IMR-90 (cell line): ENCODE results near the gene FERMT3. TPM values are rescaled to one million over a fixed set of nuclear protein-coding genes. Genes with fewer than 3 reads are reported as not detected.

Experiments used
- ATAC-seq: fragments of 200-7000 bp; cut with Tn5 transposase; 2 replicates; pipeline ENCODE4 v1.9.1; 2020; ENCODE audit warnings: low read depth, mild to moderate bottlenecking, moderate library complexity
- BruUV-seq: library from RNA; stranded (reverse); fragments of 400-500 nt; replicated peaks from 2 replicates; lab custom pipeline; 2021; lab: Mats Ljungman, UMichigan
- CTCF ChIA-PET: fragments of 300-600 bp; formaldehyde crosslinking; extraction: SDS; loops from one replicate; lab custom pipeline; 2021; ENCODE audit warnings: antibody characterized with exemption; lab: Yijun Ruan, JAX
- POLR2A ChIA-PET: fragments of 300-600 bp; sonication (Branson Sonifier 250); formaldehyde crosslinking; loops from one replicate; lab custom pipeline; 2022; ENCODE audit warnings: antibody characterized with exemption; ENCODE audit not compliant: unreplicated experiment; lab: Charles Lee
- DNase-seq: peaks from one replicate; pipeline ENCODE4 v3.0.0; 2013
- H2AFZ ChIP-seq: replicated peaks from 2 replicates; pipeline ENCODE3; 2013; ENCODE audit warnings: low read length, mild to moderate bottlenecking; ENCODE audit not compliant: poor library complexity
- H2AK5ac ChIP-seq: 2 replicates; pipeline ENCODE4 v1.6.1; 2013; ENCODE audit warnings: low read depth, low read length, inconsistent platforms
- H2AK9ac ChIP-seq: replicated peaks from 2 replicates; pipeline ENCODE3; 2013; ENCODE audit warnings: mild to moderate bottlenecking, low read depth, low read length, moderate library complexity; ENCODE audit not compliant: poor library complexity
- H2BK120ac ChIP-seq: 2 replicates; pipeline ENCODE4 v1.6.1; 2013; ENCODE audit warnings: low read depth, low read length, inconsistent platforms
- H2BK15ac ChIP-seq: 3 replicates; pipeline ENCODE4 v1.6.1; 2013; ENCODE audit warnings: low read depth, low read length, inconsistent platforms
- H2BK20ac ChIP-seq: 2 replicates; pipeline ENCODE4 v1.6.1; 2013; ENCODE audit warnings: low read depth, mild to moderate bottlenecking, inconsistent platforms, low read length, moderate library complexity
- H2BK5ac ChIP-seq: 2 replicates; pipeline ENCODE4 v1.6.1; 2013; ENCODE audit warnings: mild to moderate bottlenecking, low read depth, low read length, inconsistent platforms; ENCODE audit not compliant: poor library complexity, severe bottlenecking
- H3K14ac ChIP-seq: replicated peaks from 2 replicates; pipeline ENCODE4 v1.6.1; 2013; ENCODE audit warnings: low read depth, low read length, inconsistent platforms
- H3K18ac ChIP-seq: 2 replicates; pipeline ENCODE4 v1.6.1; 2013; ENCODE audit warnings: low read depth, low read length, control low read depth
- H3K23ac ChIP-seq: 2 replicates; pipeline ENCODE4 v1.6.1; 2013; ENCODE audit warnings: low read depth, low read length, inconsistent platforms
- H3K27ac ChIP-seq: 2 replicates; pipeline ENCODE4 v1.5.1; 2013; ENCODE audit warnings: mild to moderate bottlenecking, control low read depth, low read length; ENCODE audit not compliant: insufficient read depth
- H3K27me3 ChIP-seq: 2 replicates; pipeline ENCODE4 v1.6.1; 2013; ENCODE audit warnings: low read length; ENCODE audit not compliant: control insufficient read depth, insufficient read depth
- H3K36me3 ChIP-seq: 2 replicates; pipeline ENCODE4 v1.6.1; 2013; ENCODE audit warnings: low read length, mixed read lengths; ENCODE audit not compliant: control insufficient read depth, insufficient read depth
- H3K4ac ChIP-seq: 2 replicates; pipeline ENCODE4 v1.6.1; 2013; ENCODE audit warnings: low read depth, low read length, inconsistent platforms
- H3K4me1 ChIP-seq: 2 replicates; pipeline ENCODE4 v1.6.1; 2013; ENCODE audit warnings: low read length, mixed read lengths; ENCODE audit not compliant: control insufficient read depth, insufficient read depth
- H3K4me2 ChIP-seq: 2 replicates; pipeline ENCODE4 v1.6.1; 2013; ENCODE audit warnings: low read depth, mild to moderate bottlenecking, control low read depth, low read length, moderate library complexity
- H3K4me3 ChIP-seq: 2 replicates; pipeline ENCODE4 v1.5.1; 2013; ENCODE audit warnings: low read depth, mild to moderate bottlenecking, control low read depth, low read length, moderate library complexity; ENCODE audit not compliant: insufficient read depth
- H3K56ac ChIP-seq: 2 replicates; pipeline ENCODE4 v1.6.1; 2013; ENCODE audit warnings: low read length, inconsistent platforms; ENCODE audit not compliant: insufficient read depth; ENCODE audit errors: extremely low read depth
- H3K79me1 ChIP-seq, 2 experiments: 2 replicates each; pipeline ENCODE4 v1.6.1; 2013; ENCODE audit warnings: low read length in 2 of 2, inconsistent platforms in 1 of 2, low read depth in 1 of 2
- H3K9ac ChIP-seq: 2 replicates; pipeline ENCODE4 v1.6.1; 2013; ENCODE audit warnings: low read depth, low read length, control low read depth
- H3K9me1 ChIP-seq: 2 replicates; pipeline ENCODE4 v1.6.1; 2013; ENCODE audit warnings: low read length, inconsistent platforms; ENCODE audit not compliant: insufficient read depth
- H3K9me3 ChIP-seq: 2 replicates; pipeline ENCODE4 v1.6.1; 2013; ENCODE audit warnings: low read length; ENCODE audit not compliant: control insufficient read depth, insufficient read depth
- H4K20me1 ChIP-seq: 2 replicates; pipeline ENCODE4 v1.6.1; 2013; ENCODE audit warnings: low read length, inconsistent platforms; ENCODE audit not compliant: insufficient read depth
- H4K5ac ChIP-seq: 2 replicates; pipeline ENCODE4 v1.6.1; 2013; ENCODE audit warnings: mild to moderate bottlenecking, low read depth, low read length, control low read depth
- H4K8ac ChIP-seq, 2 experiments: 2 replicates each; pipeline ENCODE4 v1.6.1; 2013; ENCODE audit warnings: low read depth in 2 of 2, low read length in 2 of 2, control low read depth in 1 of 2, inconsistent platforms in 1 of 2
- H4K91ac ChIP-seq: 2 replicates; pipeline ENCODE4 v1.6.1; 2013; ENCODE audit warnings: low read depth, low read length, inconsistent platforms; ENCODE audit not compliant: insufficient read depth
- CEBPB ChIP-seq: IDR thresholded peaks from 2 replicates; pipeline ENCODE4 v1.6.1; 2012; ENCODE audit warnings: low read depth, low read length, improper control_type of control experiment
- CHD1 ChIP-seq: IDR thresholded peaks from 2 replicates; pipeline ENCODE4 v1.6.1; 2012; ENCODE audit warnings: low read depth, low read length, improper control_type of control experiment
- CTCF ChIP-seq: conservative IDR thresholded peaks from 2 replicates; pipeline ENCODE4 v1.5.1; 2012; ENCODE audit warnings: mild to moderate bottlenecking, low read depth, low read length, improper control_type of control experiment
- FOS ChIP-seq: fragments of 150-350 bp; IDR thresholded peaks from 2 replicates; pipeline ENCODE4 v1.6.1; 2016; ENCODE audit warnings: low read depth, low read length
- MAFK ChIP-seq: IDR thresholded peaks from 2 replicates; pipeline ENCODE4 v1.6.1; 2012; ENCODE audit warnings: low read depth, low read length, improper control_type of control experiment
- MAZ ChIP-seq: IDR thresholded peaks from 2 replicates; pipeline ENCODE4 v1.6.1; 2012; ENCODE audit warnings: low read depth, mild to moderate bottlenecking, low read length, improper control_type of control experiment, moderate library complexity, borderline replicate concordance
- MXI1 ChIP-seq: IDR thresholded peaks from 2 replicates; pipeline ENCODE4 v1.6.1; 2012; ENCODE audit warnings: low read depth, mild to moderate bottlenecking, low read length, moderate library complexity, borderline replicate concordance
- NFE2L2 ChIP-seq: fragments of 150-350 bp; IDR thresholded peaks from 2 replicates; pipeline ENCODE4 v1.6.1; 2016; ENCODE audit warnings: low read depth, mild to moderate bottlenecking, low read length
- POLR2A ChIP-seq: IDR thresholded peaks from 2 replicates; pipeline ENCODE4 v1.6.1; 2012; ENCODE audit warnings: mild to moderate bottlenecking, low read depth, low read length
- RCOR1 ChIP-seq: IDR thresholded peaks from 2 replicates; pipeline ENCODE4 v1.6.1; 2012; ENCODE audit warnings: mild to moderate bottlenecking, low read length, improper control_type of control experiment; ENCODE audit not compliant: insufficient replicate concordance
- RFX5 ChIP-seq: IDR thresholded peaks from 2 replicates; pipeline ENCODE4 v1.8.0; 2012; ENCODE audit warnings: low read depth, mild to moderate bottlenecking, low read length, moderate library complexity
- USF2 ChIP-seq: fragments of 150-350 bp; IDR thresholded peaks from 2 replicates; pipeline ENCODE4 v1.6.1; 2017; ENCODE audit warnings: mild to moderate bottlenecking, antibody characterized with exemption, low read length, low read depth
- WGBS, 2 experiments: methylation state at CpG; one replicate each; pipeline versions ENCODE4 v1.1.5 to v1.1.7; 2013; ENCODE audit warnings: missing lambda C conversion rate in 2 of 2; ENCODE audit not compliant: insufficient read length in 1 of 2; ENCODE audit errors: extremely low coverage in 2 of 2; 5-methylcytosine and 5-hydroxymethylcytosine counted together
- dilution Hi-C: fragments of 300-500 bp; cut with HindIII; formaldehyde crosslinking; loops from one replicate; pipeline ENCODE4 v1.14.3; 2018; ENCODE audit warnings: low sequenced_read_pairs; ENCODE audit not compliant: unreplicated experiment
- in situ Hi-C: fragments of 300-500 bp; cut with MboI; formaldehyde crosslinking; loops from 3 replicates; pipeline ENCODE4 v1.14.3; 2019; ENCODE audit warnings: low sequenced_read_pairs, inconsistent platforms, mixed read lengths
- intact Hi-C: fragments of 100-400 bp; cut with micrococcal nuclease; formaldehyde crosslinking; loops from 2 replicates; pipeline ENCODE4 v1.10.0; 2022
- polyA plus RNA-seq, 3 experiments: library from polyadenylated mRNA; depleted of rRNA; stranded (reverse); fragments of >200 nt; gene quantifications; 2 replicates each; pipeline ENCODE4 v1.2.3, GENCODE V29; 2012; ENCODE audit warnings: low replicate concordance in 1 of 3
- total RNA-seq: library from RNA; depleted of rRNA; stranded (reverse); fragments of >200 nt; gene quantifications from 2 replicates; pipeline ENCODE4 v1.2.3, GENCODE V29; 2012

Gene FERMT3
- total and polyA plus RNA-seq, 2 of the 4 experiments (the other 2 are of a cell fraction): 0.36 to 2.3 TPM

- H2BK15ac ChIP-seq: no peak overlapping the region
- no peak overlapping the region for H2BK120ac ChIP-seq
- ATAC-seq (no peak), DNase-seq (no peak)
- intact Hi-C loops (no loop called here), dilution Hi-C loops (no loop called here), in situ Hi-C loops (no loop called here)
- no peak for TF ChIP-seq CHD1
- no peak for TF ChIP-seq RFX5
- TF ChIP-seq CEBPB: no peak
- no peak for TF ChIP-seq RCOR1
- no peak for TF ChIP-seq CTCF
- TF ChIP-seq FOS: no peak
- no peak for TF ChIP-seq USF2
- TF ChIP-seq NFE2L2: no peak
- TF ChIP-seq MXI1: no peak
- no peak for TF ChIP-seq MAFK
- no peak for TF ChIP-seq MAZ
- no peak for TF ChIP-seq POLR2A
- no peak overlapping the region for H3K4ac ChIP-seq
- no TSS peak for BruUV-seq
- no peak overlapping the region for H3K4me3 ChIP-seq
- ChIA-PET POLR2A (interaction anchor here (0.6 kb wide), 1 partner anchor 8 kb away, joined by 4 read pairs; no protein-coding TSS in a partner anchor), CTCF (no interaction called here)
- H3K56ac ChIP-seq: no peak overlapping the region
- H3K14ac ChIP-seq: no peak overlapping the region
- H2BK20ac ChIP-seq: no peak overlapping the region
- H3K4me1 ChIP-seq: peaks cover 14% of the 10 kb centered on the region
- H3K9me3 ChIP-seq: no peaks in the 10 kb centered on the region
- H2AFZ ChIP-seq: no peak overlapping the region
- no peak overlapping the region for H4K91ac ChIP-seq
- peaks cover 24% of the 10 kb centered on the region for H3K9me1 ChIP-seq
- H4K5ac ChIP-seq: no peak overlapping the region
- no peak overlapping the region for H3K9ac ChIP-seq
- H3K27ac ChIP-seq: no peak overlapping the region
- no peak overlapping the region for H3K4me2 ChIP-seq
- H4K20me1 ChIP-seq: no peaks in the 10 kb centered on the region; the same call in 1 of the 2 replicates
- no peak overlapping the region for H2BK5ac ChIP-seq
- H3K79me1 ChIP-seq: peaks cover 22 to 39% of the 10 kb centered on the region in 2 experiments; a peak in 3 of 4 replicates
- peaks cover 5% of the 10 kb centered on the region for H3K36me3 ChIP-seq
- no peaks in the 10 kb centered on the region for H3K27me3 ChIP-seq
- H2AK9ac ChIP-seq: no peak overlapping the region
- 96% methylated on average over 19 of the region's 24 CpGs; no CpG with 5 or more reads in 1 of the 2 experiments for WGBS, 2 experiments
- no peak overlapping the region for H4K8ac ChIP-seq
- no peak overlapping the region for H3K23ac ChIP-seq
- no peak overlapping the region for H3K18ac ChIP-seq
- no peak overlapping the region for H2AK5ac ChIP-seq
Measured at GRCh38 chr11:64223001-64223651, 16.6 kb downstream of the FERMT3 start.
